ENCODE results near the gene ZMYND8. TPM values are rescaled to one million over a fixed set of nuclear protein-coding genes. Genes with fewer than 3 reads are reported as not detected.

ZMYND8 gene
- total and polyA plus RNA-seq, 2 of the 8 experiments (the other 6 are each of a cell fraction or from before 2014, with no cell fraction given), result 50.5 to 163 TPM

DNA sequence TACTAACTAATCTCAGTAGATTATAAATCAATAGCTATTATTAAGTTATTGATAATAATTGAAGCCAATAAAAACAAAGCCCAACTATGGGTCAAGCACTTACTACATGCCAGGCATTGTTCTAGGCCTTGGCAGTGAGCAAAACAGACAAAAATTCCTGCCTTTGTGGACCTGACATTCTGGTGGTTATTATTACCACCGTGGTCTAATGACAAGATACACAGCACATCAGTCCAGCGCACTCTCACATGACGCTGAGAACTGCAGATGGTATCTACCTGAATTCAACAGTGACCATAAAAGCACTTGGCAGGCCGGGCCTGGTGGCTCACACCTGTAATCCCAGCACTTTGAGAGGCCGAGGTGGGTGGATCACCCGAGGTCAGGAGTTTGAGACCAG, 121.4 kb downstream of the ZMYND8 start:
- DNase-seq (ENCODE audit: low read depth in 1 of 2, low spot score in 2 of 2) (no peak), FAIRE-seq (no peak)
- H3K56ac ChIP-seq (replicated peaks; ENCODE audit: insufficient read length, low read depth, low read length), result no peak overlapping the region
- no peak overlapping the region for H2BK120ac ChIP-seq (replicated peaks; ENCODE audit: low read depth, low read length)
- no peak overlapping the region for H3K18ac ChIP-seq (ENCODE audit: extremely low read depth, low read length)
- no peak overlapping the region for H2BK5ac ChIP-seq (ENCODE audit: low read depth, low read length)
- H3K36me3 ChIP-seq (ENCODE audit: control insufficient read depth in 2 of 4, insufficient read depth in 4 of 4, low read length in 3 of 4), result peaks cover 44 to 85% (median 70%) of the 10 kb centered on the region in 4 experiments
- H4K20me1 ChIP-seq (replicated peaks in 1 of 2; ENCODE audit: control insufficient read depth in 1 of 2, insufficient read depth in 2 of 2, low read length in 2 of 2), result peaks cover 0 to 5% of the 10 kb centered on the region in 2 experiments
- no peak overlapping the region for H2BK12ac ChIP-seq (ENCODE audit: low read depth, low read length)
- 96% methylated on average over 6 of the region's 6 CpGs; no CpG with 5 or more reads in 1 of the 2 experiments for WGBS, 2 experiments (ENCODE audit: extremely low coverage in 1 of 2, insufficient coverage in 1 of 2, insufficient read length in 1 of 2, insufficient replicate concordance in 2 of 2, low coverage in 1 of 2, low lambda C conversion rate in 2 of 2, missing lambda C conversion rate in 1 of 2)
- no peak overlapping the region for H3K27ac ChIP-seq (ENCODE audit: low read depth, low read length)
- H3K79me1 ChIP-seq (ENCODE audit: low read depth, low read length), result peaks cover 3% of the 10 kb centered on the region; the same call in 1 of the 2 replicates
- H3K4me3 ChIP-seq (ENCODE audit: extremely low read depth in 1 of 4, insufficient read depth in 2 of 4, low read depth in 3 of 4, low read length in 4 of 4), result no peak overlapping the region
- no peaks in the 10 kb centered on the region for H3K23me2 ChIP-seq (ENCODE audit: low read depth, low read length)
- ChIA-PET POLR2A (ENCODE audit: partially characterized antibody) (interaction anchor here (0.7 kb wide), 1 partner anchor 9 kb away, joined by 4 read pairs; no protein-coding TSS in a partner anchor), CTCF (ENCODE audit: partially characterized antibody) (interaction anchor here (1.0 to 1.7 kb wide), 4 partner anchors 28 to 149 kb away, joined by 3 to 6 read pairs (median 4); no protein-coding TSS in a partner anchor)
- H4K8ac ChIP-seq (ENCODE audit: extremely low read depth, insufficient read depth, low read length), result no peak overlapping the region
- no peak overlapping the region for H3K4ac ChIP-seq (replicated peaks; ENCODE audit: insufficient read length, low read depth, low read length)
- H2AK5ac ChIP-seq (ENCODE audit: low read depth, low read length), result no peak overlapping the region
- no peak overlapping the region for H3K9ac ChIP-seq (replicated peaks in 1 of 4; ENCODE audit: extremely low read depth in 1 of 4, low read depth in 3 of 4, low read length in 3 of 4)
- H3K9me3 ChIP-seq (ENCODE audit: insufficient read depth in 2 of 2, low read depth in 1 of 2, low read length in 1 of 2), result no peaks in the 10 kb centered on the region
- no peak overlapping the region for H3K14ac ChIP-seq (ENCODE audit: insufficient read length)
- no peak overlapping the region for H2BK20ac ChIP-seq (ENCODE audit: low read length)
- H3K79me2 ChIP-seq (ENCODE audit: control insufficient read depth in 1 of 2, insufficient read depth in 2 of 2, low read length in 2 of 2), result peaks cover 0 to 16% of the 10 kb centered on the region in 2 experiments; a peak in 1 of 4 replicates
- H4K91ac ChIP-seq (replicated peaks; ENCODE audit: insufficient read length, low read length), result no peak overlapping the region
- H3K4me2 ChIP-seq (ENCODE audit: insufficient read depth in 1 of 2, low read depth in 2 of 2, low read length in 2 of 2), result no peak overlapping the region
- H2AFZ ChIP-seq (ENCODE audit: low read length), result no peak overlapping the region
- H3K23ac ChIP-seq (ENCODE audit: insufficient read length), result no peak overlapping the region
- no peak overlapping the region for H2BK15ac ChIP-seq (ENCODE audit: low read length)
- TF ChIP-seq RFX5 (IDR thresholded peaks at IDR 0.05; ENCODE audit: borderline replicate concordance, low read depth, low read length), result no peak
- TF ChIP-seq BRCA1 (IDR thresholded peaks at IDR 0.05; ENCODE audit: low read depth, low read length), result no peak
- TF ChIP-seq, protein P1, sequence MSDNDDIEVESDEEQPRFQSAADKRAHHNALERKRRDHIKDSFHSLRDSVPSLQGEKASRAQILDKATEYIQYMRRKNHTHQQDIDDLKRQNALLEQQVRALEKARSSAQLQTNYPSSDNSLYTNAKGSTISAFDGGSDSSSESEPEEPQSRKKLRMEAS (IDR thresholded peaks at IDR 0.05), result no peak
- TF ChIP-seq RAD21 (IDR thresholded peaks at IDR 0.05 in 1 of 2, conservative IDR thresholded peaks at IDR 0.05 in 1 of 2; ENCODE audit: low read depth in 2 of 2, low read length in 2 of 2), result no peak
- no peak for TF ChIP-seq JUN (IDR thresholded peaks at IDR 0.05; ENCODE audit: low read depth, low read length)
- no peak for TF ChIP-seq SIN3A (conservative IDR thresholded peaks at IDR 0.05 in 1 of 2, IDR thresholded peaks at IDR 0.05 in 1 of 2; ENCODE audit: low read depth in 1 of 2, low read length in 2 of 2)
- no peak for TF ChIP-seq CHD2 (IDR thresholded peaks at IDR 0.05; ENCODE audit: low read length)
- TF ChIP-seq MAFK (IDR thresholded peaks at IDR 0.05; ENCODE audit: low read depth, low read length), result no peak
- no peak for TF ChIP-seq SRF (IDR thresholded peaks at IDR 0.05; ENCODE audit: low read depth, low read length)
- no peak overlapping the region for H4K5ac ChIP-seq (ENCODE audit: insufficient read length, low read depth, low read length)
- H3K27me3 ChIP-seq (replicated peaks in 1 of 4; ENCODE audit: control insufficient read depth in 3 of 4, extremely low read depth in 1 of 4, insufficient read depth in 3 of 4, low read length in 3 of 4), result no peaks in the 10 kb centered on the region
- H3K4me1 ChIP-seq (replicated peaks in 1 of 4; ENCODE audit: control insufficient read depth in 3 of 4, insufficient read depth in 4 of 4, low read length in 3 of 4), result peaks cover 0 to 2% (median 0%) of the 10 kb centered on the region in 4 experiments; a peak in 2 of 7 replicates

Data from H1 (cell line).